HepG2 (cell line): ENCODE measurements around the gene CDC42BPG. TPM values are rescaled to one million over a fixed set of nuclear protein-coding genes. Genes with fewer than 3 reads are reported as not detected.

Experiments
- ARNT2 ChIP-seq: sonication (generic); formaldehyde crosslinking; IDR thresholded peaks from 2 replicates; pipeline ENCODE4 v1.8.0; 2022; ENCODE audit warnings: mild to moderate bottlenecking, low read depth, missing genetic modification reagents, moderate library complexity
- CBX2 ChIP-seq, 2 experiments: fragments of 200-600 bp in 1 of 2; sonication (generic); formaldehyde crosslinking in 1 of 2; IDR thresholded peaks; 2 replicates each; pipeline versions ENCODE4 v1.7.0 to v1.8.1; 2018 to 2022; ENCODE audit warnings: low read depth in 2 of 2, low read length in 1 of 2, mild to moderate bottlenecking in 1 of 2, missing genetic modification reagents in 1 of 2
- ELF4 ChIP-seq: sonication (generic); formaldehyde crosslinking; IDR thresholded peaks from 2 replicates; pipeline ENCODE4 v1.5.0; 2020; ENCODE audit warnings: missing genetic modification reagents, mild to moderate bottlenecking, moderate library complexity, borderline replicate concordance
- ESRRA ChIP-seq: sonication (generic); formaldehyde crosslinking; IDR thresholded peaks from 2 replicates; pipeline ENCODE4 v1.5.1; 2020; ENCODE audit warnings: mild to moderate bottlenecking, low read depth, missing genetic modification reagents
- GATAD1 ChIP-seq: IDR thresholded peaks from 2 replicates; pipeline ENCODE4 v1.6.1; 2016; ENCODE audit warnings: missing genetic modification reagents, missing compliant biosample characterization
- MEIS1 ChIP-seq: sonication (generic); formaldehyde crosslinking; IDR thresholded peaks from 2 replicates; pipeline ENCODE4 v1.9.0; 2021; ENCODE audit warnings: mild to moderate bottlenecking, missing genetic modification reagents, moderate library complexity, borderline replicate concordance
- NFYB ChIP-seq: sonication (generic); formaldehyde crosslinking; IDR thresholded peaks from 2 replicates; pipeline ENCODE4 v1.4.0; 2020; ENCODE audit warnings: missing genetic modification reagents
- NR2C2 ChIP-seq: sonication (generic); formaldehyde crosslinking; IDR thresholded peaks from 2 replicates; pipeline ENCODE4 v1.4.0; 2020; ENCODE audit warnings: missing genetic modification reagents, mild to moderate bottlenecking, moderate library complexity, borderline replicate concordance
- POLR2AphosphoS5 ChIP-seq: IDR thresholded peaks from 2 replicates; pipeline ENCODE4 v1.6.1; 2012; ENCODE audit warnings: low read depth, low read length
- PTBP1 ChIP-seq: fragments of 200-400 bp; formaldehyde crosslinking; IDR thresholded peaks from 2 replicates; pipeline ENCODE4 v1.6.1; 2018; ENCODE audit warnings: low read length, low read depth; ENCODE audit not compliant: poor library complexity, severe bottlenecking
- SALL2 ChIP-seq: sonication (generic); formaldehyde crosslinking; IDR thresholded peaks from 2 replicates; pipeline ENCODE4 v1.8.1; 2023; ENCODE audit warnings: mild to moderate bottlenecking, missing genetic modification reagents, inconsistent platforms
- SP1 ChIP-seq, 2 experiments: fragments of 450-650 bp in 1 of 2; sonication (generic) in 1 of 2; formaldehyde crosslinking in 1 of 2; IDR thresholded peaks; 2 replicates each; pipeline versions ENCODE4 v1.4.0 to v1.6.1; 2016 to 2020; ENCODE audit warnings: missing genetic modification reagents in 1 of 2
- SP4 ChIP-seq: sonication (generic); formaldehyde crosslinking; IDR thresholded peaks from 2 replicates; pipeline ENCODE4 v1.8.1; 2023; ENCODE audit warnings: mild to moderate bottlenecking, missing genetic modification reagents
- ZEB1 ChIP-seq: IDR thresholded peaks from 2 replicates; pipeline ENCODE4 v1.6.1; 2012; ENCODE audit warnings: mild to moderate bottlenecking, low read depth, inconsistent platforms; ENCODE audit not compliant: insufficient replicate concordance
- ZHX1 ChIP-seq: sonication (generic); formaldehyde crosslinking; IDR thresholded peaks from 2 replicates; pipeline ENCODE4 v1.8.1; 2022; ENCODE audit warnings: low read depth, mild to moderate bottlenecking, missing genetic modification reagents
- ZNF280D ChIP-seq: sonication (generic); formaldehyde crosslinking; IDR thresholded peaks from 2 replicates; pipeline ENCODE4 v1.5.1; 2020; ENCODE audit warnings: mild to moderate bottlenecking, missing genetic modification reagents
- ZNF569 ChIP-seq: sonication (generic); formaldehyde crosslinking; IDR thresholded peaks from 2 replicates; pipeline ENCODE4 v1.5.0; 2020; ENCODE audit warnings: mild to moderate bottlenecking, missing genetic modification reagents, moderate library complexity, borderline replicate concordance
- ZNF724P ChIP-seq: sonication (generic); formaldehyde crosslinking; IDR thresholded peaks from 2 replicates; pipeline ENCODE4 v1.8.0; 2022; ENCODE audit warnings: missing genetic modification reagents, borderline replicate concordance
- ZNF761 ChIP-seq: sonication (generic); formaldehyde crosslinking; conservative IDR thresholded peaks from 2 replicates; pipeline ENCODE4 v1.4.0; 2020; ENCODE audit warnings: mild to moderate bottlenecking, missing genetic modification reagents
- ZNF784 ChIP-seq: sonication (generic); formaldehyde crosslinking; IDR thresholded peaks from 2 replicates; pipeline ENCODE4 v1.5.1; 2020; ENCODE audit warnings: missing genetic modification reagents, mild to moderate bottlenecking, borderline replicate concordance
- polyA plus RNA-seq, 8 experiments: library from polyadenylated mRNA; depleted of rRNA in 3 of 8; stranded (reverse) in 7 of 8; unstranded in 1 of 8; fragments of >200 nt; fragmentation: Illumina TruSeq in 4 of 8; extraction: Trizol in 4 of 8; gene quantifications; 2 replicates each; pipeline versions ENCODE4 v1.2.1 to v1.2.3, GENCODE V29; 2011 to 2016; ENCODE audit warnings: low read depth in 4 of 8, missing spikeins in 1 of 8, mixed read lengths in 1 of 8; ENCODE audit not compliant: insufficient read depth in 1 of 8
- total RNA-seq, 5 experiments: library from RNA; depleted of rRNA; stranded (reverse); fragments of >200 nt; fragmentation: Illumina TruSeq; extraction: Trizol; gene quantifications; 2 replicates each; pipeline ENCODE4 v1.2.3, GENCODE V29; 2016; ENCODE audit warnings: low read depth in 1 of 5

CDC42BPG gene
- total and polyA plus RNA-seq, 2 of the 13 experiments (the other 11 are each of a cell fraction or from before 2014, with no cell fraction given): 0.55 to 1.4 TPM

GRCh38 chr11:64810271-64810890 is 34.1 kb downstream of the CDC42BPG start, which contains the start of gene MEN1 (continued):
- TF ChIP-seq NFYB (CRISPR knock-in tag) (peak; percentile 80), ZNF724P (no peak), SALL2 (CRISPR knock-in tag) (no peak), ELF4 (CRISPR knock-in tag) (peak; percentile 71; the same call in 1 of the 2 replicates), PTBP1 (no peak), SP4 (CRISPR knock-in tag) (peak; percentile 77; the same call in 1 of the 2 replicates), ESRRA (CRISPR knock-in tag) (no peak), GATAD1 (CRISPR knock-in tag) (peak; percentile 87), POLR2AphosphoS5 (peak; percentile 77), ZNF280D (CRISPR knock-in tag) (peak; percentile 60; the same call in 1 of the 2 replicates), MEIS1 (CRISPR knock-in tag) (peak; percentile 84), ZHX1 (CRISPR knock-in tag) (0 out of 2 replicates have a peak, but pooled peaks have one; percentile 34), ZNF784 (CRISPR knock-in tag) (no peak), NR2C2 (CRISPR knock-in tag) (peak; percentile 92), CBX2 (IDR thresholded peaks at IDR 0.05; ENCODE audit: low read depth, low read length) (no peak), CBX2 (CRISPR knock-in tag; IDR thresholded peaks at IDR 0.05; ENCODE audit: low read depth) (no peak), ZEB1 (no peak), ARNT2 (CRISPR knock-in tag) (no peak), ZNF761 (peak; percentile 31; the same call in 1 of the 2 replicates), ZNF569 (no peak), SP1 (IDR thresholded peaks at IDR 0.05) (no peak), SP1 (CRISPR knock-in tag; IDR thresholded peaks at IDR 0.05) (peak; percentile 79)
